DMS153 (cell line): ENCODE measurements around the gene NUDT7.

Experiments used
- DNase-seq: peaks from one replicate; lab custom pipeline; 2025; lab: John Stamatoyannopoulos, UW

Gene NUDT7

GRCh38 chr16:77724174-77724573 is 1.9 kb downstream of the NUDT7 start:
- DNase-seq = no peak

GRCh38 chr16:77729951-77730350 is 7.6 kb downstream of the NUDT7 start:
- no peak for DNase-seq

DNA sequence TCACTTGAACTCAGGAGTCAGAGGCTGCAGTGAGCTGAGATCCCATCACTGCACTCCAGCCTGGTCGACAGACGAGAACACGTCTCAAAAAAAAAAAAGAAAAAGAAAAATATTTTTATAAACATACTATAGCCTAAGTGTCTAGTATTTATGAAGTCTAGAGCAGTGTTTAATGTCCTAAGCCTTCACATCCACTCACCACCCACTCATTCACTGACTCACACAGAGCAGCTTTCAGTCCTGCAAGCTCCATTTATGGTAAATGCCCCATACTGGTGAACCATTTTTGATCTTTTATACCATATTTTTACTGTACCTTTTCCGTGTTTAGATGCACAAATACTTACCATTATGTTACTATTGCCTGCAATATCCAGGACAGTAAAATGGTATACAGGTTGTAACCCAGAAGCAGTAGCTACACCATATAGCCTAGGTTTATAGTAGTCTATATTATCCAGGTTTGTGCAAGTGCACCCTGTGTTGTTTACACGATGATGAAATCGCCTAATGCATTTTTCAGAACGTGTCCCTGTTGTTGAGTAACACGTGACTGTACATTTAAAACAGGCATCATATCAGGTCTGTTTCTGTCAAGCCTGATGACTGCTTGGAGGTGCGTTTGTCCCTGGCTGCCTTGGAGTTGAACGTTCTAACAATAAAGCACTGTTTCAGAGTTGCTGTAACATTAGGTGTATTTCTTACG is 10.1 kb downstream of the NUDT7 start:
- DNase-seq = no peak

- DNase-seq = no peak
These were observed 14.6 kb downstream of the NUDT7 start for GRCh38 chr16:77736879-77737278.

DNA sequence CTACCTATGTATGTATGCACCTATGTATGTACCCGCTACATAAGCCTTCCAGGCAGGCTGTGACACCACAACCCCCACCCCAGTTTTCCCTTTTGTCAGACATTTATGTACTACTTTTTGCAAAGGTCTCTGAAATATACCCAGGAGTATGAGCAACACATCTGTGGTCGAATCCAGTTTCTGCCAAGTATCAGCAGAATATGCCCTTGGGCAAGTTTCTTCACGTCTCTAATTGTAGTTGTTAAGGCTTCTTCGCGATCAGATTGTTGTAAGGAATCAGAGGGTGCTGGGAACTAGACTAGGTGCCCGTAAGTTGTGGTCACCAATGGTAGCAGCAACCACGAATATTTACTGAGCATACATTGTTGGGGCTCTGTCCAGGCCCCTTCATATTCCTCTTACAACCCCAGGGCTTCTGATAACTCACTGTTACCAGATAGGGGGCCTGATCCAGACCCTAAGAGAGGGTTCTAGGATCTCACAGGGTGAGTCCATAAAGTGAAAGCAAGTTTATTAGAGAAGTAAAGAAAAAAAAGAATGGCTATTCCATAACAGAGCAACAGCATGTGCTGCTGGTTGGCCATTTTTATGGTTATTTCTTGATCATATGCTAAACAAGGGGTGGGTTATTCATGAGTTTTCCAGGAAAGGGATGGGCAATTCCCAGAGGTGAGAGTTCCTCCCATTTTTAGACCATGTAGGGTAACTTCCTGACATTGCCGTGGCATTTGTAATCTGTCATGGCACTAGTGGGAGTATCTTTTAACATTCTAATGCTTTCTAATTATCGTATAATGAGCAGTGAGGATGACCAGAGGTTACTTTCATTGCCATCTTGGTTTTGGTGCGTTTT is 16.6 kb downstream of the NUDT7 start:
- DNase-seq = no peak

DNA sequence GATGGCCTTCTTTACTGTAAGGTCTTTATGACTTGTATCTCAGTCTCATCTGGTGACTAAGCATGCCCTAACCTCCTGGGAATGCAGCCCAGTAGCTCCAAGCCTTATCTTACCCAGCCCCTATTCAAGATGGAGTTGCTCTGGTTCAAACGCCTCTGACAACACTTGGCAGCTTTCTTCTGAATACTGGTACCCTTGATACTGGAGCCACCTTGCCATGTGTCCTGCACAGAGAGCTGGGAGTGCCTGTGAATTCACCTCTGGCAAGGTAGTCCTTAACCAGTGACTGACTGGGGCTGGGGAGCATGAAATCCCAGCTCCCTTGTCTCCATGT is 17.2 kb downstream of the NUDT7 start:
- no peak for DNase-seq

DNA sequence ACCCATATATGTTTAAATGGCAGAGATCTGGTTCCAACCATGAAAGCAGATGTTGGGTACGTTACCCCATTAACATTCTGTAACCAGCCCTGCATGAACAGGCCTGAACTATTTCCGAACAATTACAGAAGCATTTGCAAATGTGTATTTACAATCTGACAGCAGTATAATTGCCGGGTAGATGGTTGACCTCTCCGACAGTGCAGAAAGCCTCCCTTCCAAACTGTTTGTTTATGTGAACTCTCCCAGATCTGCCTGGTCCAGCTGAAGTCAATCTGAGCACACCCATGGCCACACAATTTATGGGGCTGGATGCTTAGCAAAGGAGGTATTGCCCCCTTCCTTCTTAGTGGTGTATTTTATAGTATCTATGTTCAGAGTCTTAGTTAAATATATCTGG is 21.8 kb downstream of the NUDT7 start:
- no peak for DNase-seq

GRCh38 chr16:77745972-77746371 is 23.7 kb downstream of the NUDT7 start:
- DNase-seq = no peak

DNA sequence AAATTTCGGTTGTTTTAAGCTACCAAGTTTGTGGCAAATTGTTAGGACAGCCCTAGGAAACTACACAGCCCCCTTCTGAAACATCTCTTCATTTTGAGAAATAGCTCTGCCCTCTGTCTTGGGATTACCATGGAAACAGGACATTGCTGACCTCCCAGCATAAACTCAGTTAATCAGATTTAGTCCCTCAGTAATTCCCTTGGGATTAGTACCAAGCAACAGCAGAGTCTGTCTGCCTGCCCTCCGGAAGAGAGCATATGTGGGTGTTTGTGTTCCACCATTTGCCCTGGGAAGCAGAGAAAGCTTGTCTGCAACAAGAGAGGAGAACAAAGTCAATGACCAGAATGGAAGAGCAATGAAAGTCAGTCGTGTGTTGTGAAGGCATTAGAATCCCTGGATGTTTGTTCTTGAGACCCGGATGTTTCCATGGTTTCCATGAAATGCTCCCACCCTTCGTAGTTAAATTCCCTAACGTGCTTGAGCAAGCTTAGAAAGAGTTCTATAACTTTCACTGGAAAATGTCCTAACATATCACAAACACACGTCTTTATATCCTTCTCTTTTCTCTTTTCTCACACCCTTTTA is 26.2 kb downstream of the NUDT7 start:
- DNase-seq = no peak

GRCh38 chr16:77749415-77749814 is 27.1 kb downstream of the NUDT7 start:
- DNase-seq = no peak

GRCh38 chr16:77758046-77758445 is 35.7 kb downstream of the NUDT7 start:
- DNase-seq = no peak

GRCh38 chr16:77758508-77758907 is 36.2 kb downstream of the NUDT7 start:
- DNase-seq = no peak

DNA sequence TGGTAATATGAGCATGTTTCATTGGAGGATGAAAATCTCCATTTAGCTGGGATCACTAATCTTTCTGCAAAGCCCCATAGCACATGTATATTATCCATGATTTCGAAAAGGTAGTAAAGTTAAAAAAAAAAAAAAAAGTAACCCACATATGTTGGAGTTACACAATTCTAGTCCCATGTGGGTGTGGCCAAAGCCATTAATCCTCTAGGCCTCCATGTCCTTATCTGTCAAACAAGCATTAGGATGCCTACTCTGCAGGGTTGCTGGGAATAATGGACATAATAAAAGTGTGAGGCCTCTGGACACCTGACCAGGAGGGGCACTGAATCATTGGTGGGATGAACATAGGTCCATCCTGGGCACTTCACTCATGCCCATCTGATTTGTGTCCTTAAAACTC is 36.9 kb downstream of the NUDT7 start:
- DNase-seq = no peak

- DNase-seq = no peak
These were observed 37.5 kb downstream of the NUDT7 start for GRCh38 chr16:77759821-77760220.

DNA sequence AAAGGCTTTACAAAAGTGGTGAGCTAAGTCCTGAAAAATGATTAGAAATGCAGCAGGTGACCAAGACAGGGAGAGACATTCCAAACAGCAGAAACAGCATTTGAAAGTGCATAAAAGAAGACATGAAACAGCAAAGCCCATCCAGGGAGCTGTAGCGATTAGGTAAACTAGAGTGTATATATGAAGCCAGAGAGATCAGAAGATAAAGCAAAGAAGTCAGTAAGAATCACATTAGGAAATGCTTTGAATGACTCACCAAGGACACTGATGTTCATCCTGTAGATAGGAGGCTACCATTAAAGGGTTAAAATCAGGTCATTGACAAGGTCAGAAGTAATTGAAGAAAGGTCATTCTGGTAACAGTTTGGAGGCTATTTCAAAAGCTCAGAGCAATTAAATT is 38.5 kb downstream of the NUDT7 start:
- no peak for DNase-seq

DNA sequence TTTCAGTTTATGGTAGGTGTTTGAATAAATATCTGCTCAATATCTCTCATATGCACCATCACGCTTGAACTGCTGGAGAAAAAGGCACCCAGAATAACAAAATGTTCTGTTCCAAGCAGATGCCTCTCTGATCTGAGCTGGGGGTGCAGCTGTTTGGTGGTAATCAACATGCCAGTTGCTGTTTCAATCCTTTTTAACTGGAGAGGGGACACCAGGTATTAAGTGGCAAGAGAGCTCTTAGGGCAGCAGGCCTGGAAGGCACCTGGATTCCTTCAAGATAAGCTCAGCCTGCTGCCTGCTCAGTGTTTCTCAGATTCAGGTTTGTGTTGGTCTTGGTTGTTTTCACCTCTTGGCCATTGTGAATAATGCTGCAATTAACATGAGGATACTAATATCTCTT is 38.9 kb downstream of the NUDT7 start:
- no peak for DNase-seq

DNA sequence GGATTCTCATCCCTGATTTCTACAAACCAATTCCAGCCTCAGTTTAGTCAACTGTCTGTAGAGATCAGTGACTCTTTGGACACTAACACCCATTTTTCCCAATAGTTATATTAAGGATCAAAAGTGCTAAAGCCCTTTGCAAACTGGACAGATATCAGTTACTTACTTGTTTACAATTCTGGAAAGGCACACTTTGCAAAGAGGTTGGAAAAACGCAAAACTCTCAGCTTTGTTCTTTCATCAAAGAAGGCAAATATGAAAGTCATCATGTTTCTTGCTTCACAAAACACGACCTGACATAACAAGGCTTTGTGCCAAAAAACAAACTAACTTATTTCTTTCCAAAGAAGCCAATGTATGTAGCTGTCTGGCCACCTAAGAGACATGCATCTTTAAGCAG is 39.9 kb downstream of the NUDT7 start:
- no peak for DNase-seq

DNA sequence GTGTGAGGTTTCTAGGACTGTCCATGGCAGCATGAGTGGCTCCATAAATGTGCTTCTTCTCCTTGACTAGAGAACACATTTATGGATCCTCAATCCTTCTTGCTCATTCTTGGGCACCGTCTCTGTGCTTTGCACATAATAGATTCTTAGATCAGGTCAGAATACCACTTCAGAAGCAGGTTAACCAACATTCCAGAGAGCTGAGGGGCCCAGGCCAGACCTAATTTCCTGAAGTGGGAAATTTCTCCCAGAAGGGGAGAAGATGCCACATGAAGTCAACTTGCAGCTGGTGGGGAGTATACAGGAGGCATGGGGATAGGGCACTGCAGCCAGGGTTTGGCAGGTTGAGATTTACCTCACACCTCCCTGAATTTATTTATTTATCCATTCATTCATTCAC is 41.7 kb downstream of the NUDT7 start:
- no peak for DNase-seq

DNA sequence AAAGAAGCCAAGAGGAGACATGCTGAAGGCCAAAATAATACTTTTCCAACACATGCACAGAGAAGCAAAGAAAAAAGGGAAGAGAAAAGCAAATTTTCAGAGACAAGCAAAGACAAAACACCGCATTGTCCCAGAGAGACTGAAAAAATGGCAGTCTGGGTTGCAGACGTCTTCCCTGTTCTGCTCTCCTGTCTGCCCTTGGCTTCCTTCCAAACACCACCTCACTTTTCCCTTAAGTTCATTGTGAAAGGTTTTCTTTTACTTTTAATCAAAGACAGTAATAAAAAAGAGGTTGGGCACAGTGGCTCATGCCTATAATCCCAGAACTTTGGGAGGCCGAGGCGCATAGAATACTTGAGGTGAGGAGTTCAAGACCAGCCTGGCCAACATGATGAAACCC is 44.9 kb downstream of the NUDT7 start:
- no peak for DNase-seq

DNA sequence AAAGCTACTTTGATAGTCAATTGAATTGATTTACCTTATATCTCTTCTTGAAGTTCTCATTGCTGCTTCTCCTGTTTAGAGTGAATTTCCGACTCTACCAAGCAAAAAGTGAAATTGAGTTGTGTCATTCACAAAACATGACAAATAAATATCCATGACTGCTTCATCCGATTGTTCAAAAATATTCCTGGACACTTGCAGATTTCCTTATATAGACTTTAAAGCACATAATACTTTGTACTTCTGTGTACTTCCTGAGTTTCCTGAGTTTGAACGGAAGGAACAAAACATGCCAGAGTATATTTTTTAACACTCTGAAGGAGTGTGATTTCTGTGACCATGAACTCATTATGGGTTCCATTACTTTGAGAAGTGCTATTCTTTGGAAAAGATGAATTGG is 45.5 kb downstream of the NUDT7 start:
- no peak for DNase-seq

DNA sequence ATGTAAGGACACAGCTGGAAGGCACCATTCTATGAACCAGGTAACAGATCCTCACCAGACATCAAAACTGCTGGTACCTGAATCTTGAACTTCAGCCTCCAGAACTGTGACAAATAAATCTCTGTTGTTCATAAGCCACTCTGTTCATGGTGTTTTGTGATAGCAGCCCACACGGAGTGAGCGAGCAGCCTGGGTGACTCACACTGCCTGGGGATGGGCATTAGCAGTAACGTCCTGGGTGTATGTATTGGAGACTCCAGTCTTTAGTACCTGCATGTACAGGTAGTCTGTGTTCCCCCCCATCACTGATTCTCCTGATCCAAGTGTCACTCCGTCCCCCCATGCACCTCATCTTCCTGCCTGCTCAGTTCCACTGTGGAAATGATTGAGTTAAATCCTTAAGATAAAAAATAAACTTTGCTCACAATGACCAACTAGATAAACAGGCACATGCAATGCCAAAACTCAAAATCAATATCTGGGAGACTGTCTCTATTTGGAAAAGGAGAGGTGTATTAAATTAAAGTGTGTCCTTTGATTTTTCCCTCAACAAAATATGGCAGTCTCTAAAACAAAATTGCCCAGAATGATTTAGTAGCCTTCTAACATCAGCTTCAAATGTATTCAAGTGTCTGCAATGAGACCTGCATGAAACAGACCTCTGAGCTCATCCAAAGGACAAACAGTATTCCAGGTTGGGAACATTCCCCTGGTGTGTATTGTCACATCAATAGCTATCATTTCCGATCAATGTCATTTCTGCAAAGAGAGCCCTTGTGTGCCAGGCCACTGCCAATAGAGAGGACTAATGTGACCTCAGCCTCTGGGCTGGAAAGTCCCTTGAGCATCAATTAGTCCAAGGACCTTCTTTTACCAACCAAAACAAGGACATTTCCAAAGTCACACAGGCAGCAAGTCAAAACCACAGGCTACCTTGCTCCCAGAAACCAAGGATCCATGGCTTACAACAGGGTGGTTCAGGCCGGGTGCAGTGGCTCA is 53.9 kb downstream of the NUDT7 start:
- no peak for DNase-seq

- DNase-seq = no peak
These were observed 55.4 kb downstream of the NUDT7 start for GRCh38 chr16:77777745-77778144.
